ENCODE results near the gene CTNNAL1. TPM values are rescaled to one million over a fixed set of nuclear protein-coding genes. Genes with fewer than 3 reads are reported as not detected.
A peak's percentile ranks its signal among the peaks of the same experiment; 100 is the strongest.

The CTNNAL1 gene
- total RNA-seq, 2 experiments from 2014 or later, result 23.2 to 25.9 TPM

GRCh38 chr9:109020581-109021511 lies 7.5 kb upstream of the CTNNAL1 start:
- no peaks in the 10 kb centered on the region for H3K4me1 Mint-ChIP-seq (ENCODE audit: low read depth)
- no peak overlapping the region for H3K4me3 Mint-ChIP-seq
- no peaks in the 10 kb centered on the region for H3K9me3 Mint-ChIP-seq
- no peak overlapping the region for H3K27ac Mint-ChIP-seq
- intact Hi-C loops (cut with micrococcal nuclease), result no loop called here
- no peak for DNase-seq
- CTCF ChIA-PET, result interaction anchor here (0.8 kb wide), 1 partner anchor 9 kb away, joined by 3 read pairs; no protein-coding TSS in a partner anchor
- peaks cover 17% of the 10 kb centered on the region for H3K36me3 Mint-ChIP-seq
- POLR2A ChIA-PET, result no interaction called here
- H3K27me3 Mint-ChIP-seq, result no peaks in the 10 kb centered on the region

- no peaks in the 10 kb centered on the region for H3K4me1 Mint-ChIP-seq (ENCODE audit: low read depth)
- no peak for DNase-seq
- no peak overlapping the region for H3K27ac Mint-ChIP-seq
- intact Hi-C loops (cut with micrococcal nuclease), result no loop called here
- H3K27me3 Mint-ChIP-seq, result no peaks in the 10 kb centered on the region
- H3K36me3 Mint-ChIP-seq, result peaks cover 17% of the 10 kb centered on the region
- CTCF ChIA-PET, result no interaction called here
- POLR2A ChIA-PET, result no interaction called here
- H3K9me3 Mint-ChIP-seq, result no peaks in the 10 kb centered on the region
- no peak overlapping the region for H3K4me3 Mint-ChIP-seq
Observed at GRCh38 chr9:109020113-109020512, 6.8 kb upstream of the CTNNAL1 start.

- CTCF ChIA-PET, result interaction anchor here (0.8 kb wide), 1 partner anchor 95 kb away, joined by 3 read pairs; no protein-coding TSS in a partner anchor
- Mint-ChIP-seq H3K27me3 (no peaks in the 10 kb centered on the region), H3K9me3 (no peaks in the 10 kb centered on the region), H3K4me3 (no peak overlapping the region), H3K36me3 (peaks cover 16% of the 10 kb centered on the region), H3K27ac (no peak overlapping the region), H3K4me1 (ENCODE audit: low read depth) (no peaks in the 10 kb centered on the region)
- DNase-seq, result no peak
- intact Hi-C loops (cut with micrococcal nuclease), result no loop called here
- POLR2A ChIA-PET, result no interaction called here
Observed at GRCh38 chr9:109019420-109019819, 6.1 kb upstream of the CTNNAL1 start.

DNA sequence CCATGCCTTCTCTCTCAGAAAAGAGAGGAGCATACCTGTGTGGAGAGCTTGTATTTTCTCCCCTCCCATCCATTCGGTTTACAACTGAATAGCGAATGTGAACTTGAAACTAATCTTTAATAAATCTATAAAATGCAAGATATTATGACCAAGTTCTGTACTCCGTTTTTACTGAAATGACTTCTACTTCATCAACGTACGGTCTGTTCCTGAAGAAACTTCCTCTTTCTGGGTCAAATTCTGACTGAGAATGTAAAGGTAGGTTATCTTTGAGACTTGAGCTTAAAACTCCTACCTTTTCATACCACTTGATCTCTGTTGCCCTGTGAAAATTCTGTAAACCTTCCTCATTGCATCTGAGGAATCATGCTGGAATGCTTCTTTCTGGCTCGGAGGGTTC lies 4.2 kb upstream of the CTNNAL1 start:
- no peaks in the 10 kb centered on the region for H3K9me3 Mint-ChIP-seq
- CTCF ChIA-PET, result interaction anchor here (1.2 kb wide), 1 partner anchor 166 kb away, joined by 3 read pairs; no protein-coding TSS in a partner anchor
- peaks cover 10% of the 10 kb centered on the region for H3K36me3 Mint-ChIP-seq
- DNase-seq, result no peak
- H3K27me3 Mint-ChIP-seq, result no peaks in the 10 kb centered on the region
- POLR2A ChIA-PET, result no interaction called here
- H3K4me3 Mint-ChIP-seq, result no peak overlapping the region
- intact Hi-C loops (cut with micrococcal nuclease), result no loop called here
- peaks cover 1% of the 10 kb centered on the region for H3K4me1 Mint-ChIP-seq (ENCODE audit: low read depth)
- H3K27ac Mint-ChIP-seq, result no peak overlapping the region

DNA sequence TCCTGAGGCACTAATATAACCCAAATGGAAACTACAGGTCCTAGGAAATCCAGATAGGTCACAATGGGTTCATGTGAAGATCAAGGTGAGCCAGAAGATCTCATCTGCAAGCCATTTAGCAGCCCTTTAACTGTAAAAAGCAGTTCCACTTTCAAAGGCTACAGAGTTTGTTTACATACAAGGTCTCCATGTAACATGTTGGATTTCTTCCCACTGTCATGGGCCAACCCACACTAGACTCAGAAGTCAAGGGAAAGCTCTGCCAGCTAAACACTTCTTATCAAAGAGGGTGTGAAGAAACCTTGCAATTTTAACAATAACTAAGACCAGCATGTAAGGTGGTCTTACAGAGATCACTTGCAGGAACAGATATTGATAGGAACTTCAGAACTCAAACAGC lies 3.8 kb upstream of the CTNNAL1 start:
- ChIA-PET POLR2A (no interaction called here), CTCF (interaction anchor here (1.2 kb wide), 1 partner anchor 166 kb away, joined by 3 read pairs; no protein-coding TSS in a partner anchor)
- intact Hi-C loops (cut with micrococcal nuclease), result no loop called here
- Mint-ChIP-seq H3K27ac (no peak overlapping the region), H3K27me3 (no peaks in the 10 kb centered on the region), H3K4me3 (no peak overlapping the region), H3K36me3 (peaks cover 10% of the 10 kb centered on the region), H3K4me1 (ENCODE audit: low read depth) (peaks cover 6% of the 10 kb centered on the region), H3K9me3 (no peaks in the 10 kb centered on the region)
- no peak for DNase-seq

DNA sequence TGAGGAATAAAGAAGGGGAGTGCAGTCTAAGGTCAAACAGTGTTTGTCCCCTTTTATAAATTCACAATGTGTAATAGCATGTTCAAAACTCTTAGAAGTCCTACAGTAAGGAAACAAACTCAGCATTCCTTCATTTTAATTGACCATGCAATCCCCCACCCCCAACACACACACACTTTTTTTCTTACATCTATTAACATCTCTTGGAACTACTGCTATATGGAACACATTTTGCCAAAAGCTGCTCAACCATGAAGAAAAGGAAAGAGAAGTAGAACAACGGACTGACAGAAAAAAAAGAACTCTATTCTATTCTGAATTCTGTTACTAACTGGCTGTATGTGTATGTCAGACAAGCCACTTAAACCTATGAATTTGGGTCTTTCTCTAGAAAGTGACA lies 2.8 kb upstream of the CTNNAL1 start:
- Mint-ChIP-seq H3K9me3 (no peaks in the 10 kb centered on the region), H3K27ac (no peak overlapping the region), H3K36me3 (peaks cover 10% of the 10 kb centered on the region), H3K4me3 (no peak overlapping the region), H3K27me3 (no peaks in the 10 kb centered on the region), H3K4me1 (ENCODE audit: low read depth) (peaks cover 15% of the 10 kb centered on the region)
- intact Hi-C loops (cut with micrococcal nuclease), result no loop called here
- DNase-seq, result no peak
- POLR2A ChIA-PET, result no interaction called here
- CTCF ChIA-PET, result no interaction called here

GRCh38 chr9:109014608-109015280 lies 1.4 kb upstream of the CTNNAL1 start:
- DNase-seq, result no peak
- ChIA-PET POLR2A (no interaction called here), CTCF (interaction anchor here (0.7 kb wide), 1 partner anchor 18 kb away, joined by 3 read pairs; no protein-coding TSS in a partner anchor)
- Mint-ChIP-seq H3K27me3 (peaks cover 2% of the 10 kb centered on the region), H3K4me3 (no peak overlapping the region), H3K9me3 (no peaks in the 10 kb centered on the region), H3K36me3 (peaks cover 9% of the 10 kb centered on the region), H3K4me1 (ENCODE audit: low read depth) (peaks cover 25% of the 10 kb centered on the region), H3K27ac (no peak overlapping the region)
- intact Hi-C loops (cut with micrococcal nuclease), result loop anchor here (5.0 kb wide), 2 partner anchors 398 to 1732 kb away; partner anchors contain the start of gene RAD23B

DNA sequence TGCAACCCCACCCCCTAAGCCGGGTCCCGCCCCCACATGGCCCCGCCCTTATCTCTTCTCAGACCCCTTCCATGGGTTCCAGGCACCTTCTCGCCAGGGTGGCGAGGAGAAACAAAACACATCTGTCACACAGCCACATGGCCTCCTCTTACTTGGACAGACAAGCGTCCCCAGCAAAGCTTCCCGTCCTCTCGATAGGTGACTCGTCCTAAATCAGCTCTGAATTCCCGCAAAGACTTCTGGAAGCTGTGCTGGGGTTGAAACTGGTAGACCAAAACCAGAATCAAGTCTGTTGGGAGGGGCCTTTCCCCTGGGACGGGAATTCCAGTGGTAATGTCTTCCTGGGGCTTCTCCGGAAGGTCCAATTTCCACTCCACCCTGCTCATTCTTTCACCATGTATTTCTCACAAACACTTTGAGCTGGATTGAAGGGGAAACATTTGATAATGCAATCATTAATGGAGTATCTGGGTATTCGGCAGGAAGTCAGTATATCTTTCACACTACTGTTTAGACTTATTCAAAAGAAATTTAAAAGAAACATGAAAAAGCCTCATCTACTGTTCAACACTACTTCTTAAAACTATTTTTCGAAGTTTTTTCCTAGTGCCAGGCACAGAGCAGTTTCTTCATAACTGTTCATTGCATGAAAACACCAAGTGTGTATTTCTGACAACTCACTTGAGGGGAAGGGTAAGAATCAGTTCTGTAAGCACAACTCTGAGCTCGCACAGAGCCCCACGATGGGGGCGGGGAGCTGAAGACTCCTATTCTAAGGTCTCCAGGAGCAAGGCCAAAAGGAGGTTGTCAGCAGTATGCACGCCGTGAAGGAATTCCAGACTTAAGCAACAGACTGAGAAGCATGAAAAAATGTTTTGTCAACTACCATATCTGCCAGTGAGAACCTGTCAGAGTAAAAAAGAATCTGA lies 644 bp upstream of the CTNNAL1 start:
- peaks cover 1% of the 10 kb centered on the region for H3K36me3 Mint-ChIP-seq
- no peak for DNase-seq
- intact Hi-C loops (cut with micrococcal nuclease), result loop anchor here (1.0 to 5.0 kb wide), 6 partner anchors 80 to 1732 kb away; partner anchors contain the start of genes ABITRAM, ELP1 and RAD23B
- POLR2A ChIA-PET, result no interaction called here
- CTCF ChIA-PET, result no interaction called here
- peaks cover 2% of the 10 kb centered on the region for H3K27me3 Mint-ChIP-seq
- no peaks in the 10 kb centered on the region for H3K9me3 Mint-ChIP-seq
- peak overlapping the region; percentile 52 for H3K27ac Mint-ChIP-seq
- H3K4me3 Mint-ChIP-seq, result peak overlapping the region; percentile 66
- H3K4me1 Mint-ChIP-seq (ENCODE audit: low read depth), result peaks cover 25% of the 10 kb centered on the region

DNA sequence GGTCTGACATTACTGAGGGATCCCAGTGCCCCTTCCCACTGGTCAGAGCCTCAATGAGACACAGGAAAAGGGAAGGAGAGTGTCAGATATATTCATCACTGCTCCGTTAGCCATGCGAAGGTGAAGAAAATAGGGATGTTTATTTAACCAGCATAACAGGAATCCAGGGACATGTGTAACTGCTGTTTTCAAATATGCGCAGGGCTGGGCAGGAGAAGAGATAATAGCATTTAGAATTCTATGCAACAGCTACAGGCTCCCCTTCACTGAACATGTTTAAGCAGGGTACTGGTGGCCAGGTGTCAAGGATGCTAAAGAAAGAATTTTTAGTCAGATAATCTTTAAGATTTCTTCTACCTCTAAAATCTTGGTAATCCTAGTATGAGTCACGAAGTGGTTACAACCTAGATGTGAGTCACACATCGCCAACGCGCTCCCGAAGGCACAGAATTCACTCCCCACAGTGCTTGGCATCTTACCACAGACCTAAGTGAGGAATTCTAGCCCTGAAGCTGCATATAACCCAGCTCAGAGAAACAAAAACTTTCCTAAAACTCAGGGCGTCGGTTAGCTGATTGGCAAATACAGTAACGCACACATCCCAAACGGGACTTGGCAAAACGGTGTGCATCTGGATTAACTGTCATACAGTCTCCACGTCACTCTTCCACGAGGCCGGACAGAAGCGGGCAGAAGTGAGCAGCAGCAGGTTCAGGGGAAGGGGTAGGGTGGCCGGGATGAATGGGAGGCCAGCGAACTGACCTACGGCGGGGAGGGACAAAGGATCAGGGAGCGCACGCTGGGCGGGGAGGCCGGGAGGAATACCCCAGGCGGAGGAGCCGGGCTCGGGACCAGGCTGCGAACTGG lies 1.1 kb downstream of the CTNNAL1 start:
- Mint-ChIP-seq H3K36me3 (no peaks in the 10 kb centered on the region), H3K27me3 (peaks cover 2% of the 10 kb centered on the region), H3K4me1 (ENCODE audit: low read depth) (peaks cover 25% of the 10 kb centered on the region), H3K9me3 (no peaks in the 10 kb centered on the region), H3K27ac (peak overlapping the region; percentile 68), H3K4me3 (peak overlapping the region; percentile 86)
- intact Hi-C loops (cut with micrococcal nuclease), result loop anchor here (2.0 to 5.0 kb wide), 4 partner anchors 127 to 1730 kb away; partner anchors contain the start of gene RAD23B
- CTCF ChIA-PET, result interaction anchor here (1.0 kb wide), 1 partner anchor 9 kb away, joined by 3 read pairs; no protein-coding TSS in a partner anchor
- DNase-seq, result peak; percentile 79
- POLR2A ChIA-PET, result interaction anchor here (0.7 to 1.1 kb wide), 2 partner anchors 98 to 106 kb away, joined by 3 read pairs; no protein-coding TSS in a partner anchor

- ChIA-PET POLR2A (interaction anchor here (0.6 kb wide), 1 partner anchor 30 kb away, joined by 3 read pairs; no protein-coding TSS in a partner anchor), CTCF (interaction anchor here (1.0 kb wide), 1 partner anchor 57 kb away, joined by 4 read pairs; no protein-coding TSS in a partner anchor)
- H3K4me3 Mint-ChIP-seq, result no peak overlapping the region
- peaks cover 25% of the 10 kb centered on the region for H3K4me1 Mint-ChIP-seq (ENCODE audit: low read depth)
- no peaks in the 10 kb centered on the region for H3K9me3 Mint-ChIP-seq
- intact Hi-C loops (cut with micrococcal nuclease), result loop anchor here (5.0 kb wide), 2 partner anchors 401 to 1729 kb away; partner anchors contain the start of gene RAD23B
- no peak for DNase-seq
- no peaks in the 10 kb centered on the region for H3K36me3 Mint-ChIP-seq
- peaks cover 2% of the 10 kb centered on the region for H3K27me3 Mint-ChIP-seq
- no peak overlapping the region for H3K27ac Mint-ChIP-seq
Observed at GRCh38 chr9:109011231-109011671, 2.0 kb downstream of the CTNNAL1 start.
